Coronary artery (tissue), 2 donors: ENCODE data around the gene IL6R.

Experiments used
- DNase-seq: peaks from one replicate; pipeline ENCODE4 v3.0.0-alpha.2; 2017; ENCODE audit warnings: low spot score
- H3K27ac ChIP-seq, 2 donors: fragments of 200-600 bp; sonication (generic); one replicate each; pipeline ENCODE4 v1.5.1; 2016 to 2019
- H3K4me3 ChIP-seq: fragments of 200-600 bp; sonication (generic); 2 replicates; pipeline ENCODE4 v1.5.1; 2016; ENCODE audit warnings: mild to moderate bottlenecking, moderate library complexity
- TF ChIP-seq, protein P1 (sequence below): fragments of 200-600 bp; sonication (generic); IDR thresholded peaks from one replicate; pipeline ENCODE4 v1.5.1; 2019; ENCODE audit warnings: antibody characterized with exemption

IL6R gene

DNA sequence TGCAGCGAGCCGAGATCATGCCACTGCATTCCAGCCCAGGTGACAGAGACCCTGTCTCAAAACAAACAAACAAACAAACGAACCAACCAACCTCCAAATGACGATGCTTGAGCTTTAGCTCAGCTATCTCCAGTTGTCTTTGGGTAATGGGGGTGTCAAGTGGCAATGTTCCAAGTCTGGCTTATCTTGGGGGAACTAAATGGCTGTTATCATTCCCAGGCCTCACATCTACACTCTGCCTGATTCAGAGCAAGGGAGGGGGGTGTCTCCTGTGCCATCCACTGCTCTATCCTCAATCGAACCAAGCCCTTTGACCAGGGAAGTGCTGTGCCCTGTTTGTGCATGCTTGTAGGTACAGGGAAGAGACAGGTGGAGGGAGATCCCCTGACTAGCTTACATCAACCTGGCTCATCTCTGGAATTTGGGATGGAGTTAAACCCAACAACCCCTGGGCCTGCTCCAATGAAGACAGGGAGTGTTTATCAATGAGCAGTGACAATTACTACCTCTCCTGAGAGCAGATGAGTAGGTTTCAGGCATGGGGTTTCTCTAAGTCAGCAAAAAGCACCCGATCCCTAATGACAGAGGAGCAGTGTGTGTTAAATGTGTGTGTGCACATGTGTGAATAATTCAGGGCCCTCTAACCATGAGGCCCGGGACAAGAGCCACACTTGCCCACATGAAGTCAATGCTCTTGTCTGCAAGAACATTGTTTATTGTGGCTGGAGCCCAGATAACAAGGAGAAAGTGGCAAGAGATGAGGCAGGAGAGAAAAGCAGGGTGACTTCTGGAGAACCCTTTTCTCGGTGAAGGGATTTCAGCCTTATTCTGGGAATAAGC is 20.3 kb upstream of the IL6R start:
- H3K27ac ChIP-seq: no peak overlapping the region
- no peak for DNase-seq
- TF ChIP-seq, protein P1, sequence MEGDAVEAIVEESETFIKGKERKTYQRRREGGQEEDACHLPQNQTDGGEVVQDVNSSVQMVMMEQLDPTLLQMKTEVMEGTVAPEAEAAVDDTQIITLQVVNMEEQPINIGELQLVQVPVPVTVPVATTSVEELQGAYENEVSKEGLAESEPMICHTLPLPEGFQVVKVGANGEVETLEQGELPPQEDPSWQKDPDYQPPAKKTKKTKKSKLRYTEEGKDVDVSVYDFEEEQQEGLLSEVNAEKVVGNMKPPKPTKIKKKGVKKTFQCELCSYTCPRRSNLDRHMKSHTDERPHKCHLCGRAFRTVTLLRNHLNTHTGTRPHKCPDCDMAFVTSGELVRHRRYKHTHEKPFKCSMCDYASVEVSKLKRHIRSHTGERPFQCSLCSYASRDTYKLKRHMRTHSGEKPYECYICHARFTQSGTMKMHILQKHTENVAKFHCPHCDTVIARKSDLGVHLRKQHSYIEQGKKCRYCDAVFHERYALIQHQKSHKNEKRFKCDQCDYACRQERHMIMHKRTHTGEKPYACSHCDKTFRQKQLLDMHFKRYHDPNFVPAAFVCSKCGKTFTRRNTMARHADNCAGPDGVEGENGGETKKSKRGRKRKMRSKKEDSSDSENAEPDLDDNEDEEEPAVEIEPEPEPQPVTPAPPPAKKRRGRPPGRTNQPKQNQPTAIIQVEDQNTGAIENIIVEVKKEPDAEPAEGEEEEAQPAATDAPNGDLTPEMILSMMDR: no peak
- H3K4me3 ChIP-seq: no peak overlapping the region

DNA sequence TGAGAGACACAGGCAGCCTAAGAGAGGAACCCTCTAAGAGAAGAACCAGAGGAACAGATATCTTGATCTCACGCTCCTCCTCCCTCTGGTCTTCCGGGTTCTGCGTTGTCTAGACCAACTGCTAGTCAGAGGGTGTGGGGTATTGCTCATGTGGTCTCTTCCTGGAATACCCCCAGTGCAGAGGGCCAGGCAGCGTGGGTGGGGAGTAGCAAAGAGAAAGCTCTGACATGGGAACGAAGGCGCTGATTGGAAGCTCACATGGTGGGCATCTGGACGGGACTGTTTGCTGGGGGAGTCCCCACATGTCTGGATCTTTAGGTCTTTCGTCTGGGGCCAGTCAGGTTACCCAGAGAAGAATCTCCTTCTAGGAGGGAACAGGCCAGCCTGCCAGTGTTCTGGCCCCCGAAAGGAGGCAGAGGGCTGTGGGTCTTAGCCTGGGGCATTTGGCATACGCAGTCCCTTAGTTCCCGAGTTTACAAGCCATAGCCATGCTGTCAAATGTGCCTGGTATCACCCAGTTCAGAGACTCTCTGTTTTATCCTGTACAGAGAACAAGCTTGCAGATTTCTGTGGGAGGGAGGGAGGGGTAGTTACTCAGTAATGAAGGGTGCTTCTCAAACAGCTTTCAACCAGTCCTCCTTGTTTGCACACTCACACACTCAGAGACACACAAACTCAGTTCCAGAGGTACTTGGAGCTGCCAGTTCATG is 18.3 kb upstream of the IL6R start:
- H3K4me3 ChIP-seq: no peak overlapping the region
- no peak overlapping the region for H3K27ac ChIP-seq
- TF ChIP-seq, protein P1: no peak
- DNase-seq: no peak

DNA sequence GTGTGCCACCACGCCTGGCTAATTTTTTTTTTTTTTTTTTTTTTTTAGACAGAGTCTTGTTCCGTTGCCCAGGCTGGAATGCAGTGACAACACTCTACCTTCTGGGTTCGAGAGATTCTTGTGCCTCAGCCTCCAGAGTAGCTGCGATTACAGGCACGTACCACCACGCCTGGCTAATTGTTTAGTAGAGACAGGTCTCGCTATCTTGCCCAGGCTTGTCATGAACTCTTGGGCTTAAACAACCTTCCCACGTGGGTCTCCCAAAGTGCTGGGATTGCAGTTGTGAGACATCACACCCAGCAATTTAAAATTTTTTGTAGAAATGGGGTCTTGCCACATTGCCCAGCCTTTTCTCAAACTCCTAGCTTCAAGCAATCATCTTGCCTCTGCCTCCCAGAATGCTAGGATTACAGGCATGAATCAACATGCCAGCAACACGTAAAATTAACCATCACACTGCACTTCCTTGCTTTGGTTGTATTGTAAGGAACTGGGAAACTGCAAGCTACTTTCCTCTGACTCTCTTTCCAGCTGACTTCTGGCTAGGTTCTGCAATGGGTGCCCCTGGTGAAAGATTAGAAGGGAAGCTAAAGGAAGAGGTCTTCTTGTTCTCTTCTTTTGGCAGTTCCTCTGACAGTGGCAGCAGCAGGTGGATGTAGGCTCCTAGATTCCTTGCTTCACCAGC is 13.9 kb upstream of the IL6R start:
- Histone ChIP-seq H3K4me3 (no peak overlapping the region), H3K27ac (no peak overlapping the region)
- TF ChIP-seq, protein P1: no peak
- DNase-seq: no peak

DNA sequence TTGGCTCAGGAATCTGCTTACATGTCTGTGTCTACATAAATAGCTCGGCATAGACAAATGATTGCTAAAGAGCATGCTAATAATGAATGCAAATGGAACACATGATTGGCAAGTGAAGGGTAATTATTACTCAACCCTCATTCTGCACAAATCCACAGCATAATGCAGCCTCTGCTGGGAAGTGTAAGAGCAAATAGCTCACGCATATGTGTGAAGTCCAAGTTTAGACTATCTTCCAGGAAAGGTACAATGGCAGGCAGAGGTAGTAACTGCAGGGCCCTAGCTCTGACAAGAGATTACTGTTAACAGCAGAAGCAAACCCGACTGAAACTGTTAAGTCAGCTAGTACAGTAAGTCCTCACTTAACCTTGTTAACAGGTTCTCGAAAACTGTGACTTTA is 7.0 kb upstream of the IL6R start:
- TF ChIP-seq, protein P1: no peak
- Histone ChIP-seq H3K27ac (no peak overlapping the region), H3K4me3 (no peak overlapping the region)
- no peak for DNase-seq

DNA sequence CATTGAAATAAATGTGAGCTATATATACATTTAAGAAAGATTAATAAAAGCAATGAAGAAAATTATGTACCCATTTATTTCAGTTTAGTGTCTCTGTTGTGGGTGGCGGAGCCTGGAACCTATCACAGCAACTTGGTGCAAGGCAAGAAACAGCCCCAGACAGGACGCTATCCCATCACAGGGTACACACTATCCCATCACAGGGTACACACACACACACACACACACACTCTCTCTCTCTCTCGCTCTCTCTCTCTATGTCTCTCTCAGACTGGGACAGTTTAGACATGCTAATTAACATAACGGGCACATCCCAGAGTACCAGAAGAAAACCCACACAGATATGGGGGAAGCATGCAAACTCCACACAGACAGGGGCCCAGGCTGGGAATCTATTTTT is 6.5 kb upstream of the IL6R start:
- TF ChIP-seq, protein P1: no peak
- DNase-seq: no peak
- H3K27ac ChIP-seq: no peak overlapping the region
- no peak overlapping the region for H3K4me3 ChIP-seq

DNA sequence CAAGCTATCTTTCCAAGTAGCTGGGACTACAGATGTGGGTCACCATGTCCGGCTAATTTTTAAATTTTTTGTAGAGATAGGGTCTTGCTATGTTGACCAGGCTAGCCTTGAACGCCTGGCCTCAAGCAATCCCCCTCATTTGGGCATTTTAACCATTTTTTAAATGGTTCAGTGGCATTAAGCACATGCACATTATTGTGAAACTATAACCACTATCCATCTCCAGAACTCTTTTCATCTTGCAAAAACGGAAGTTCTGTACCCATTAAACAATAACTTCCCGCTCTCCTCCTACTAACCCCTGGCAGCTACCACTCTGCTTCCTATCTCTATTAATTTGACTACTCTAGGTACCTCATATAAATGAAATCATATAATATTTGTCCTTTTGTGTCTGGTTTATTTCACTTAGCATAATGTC is 4.8 kb upstream of the IL6R start:
- TF ChIP-seq, protein P1: no peak
- Histone ChIP-seq H3K4me3 (no peak overlapping the region), H3K27ac (no peak overlapping the region)
- DNase-seq: no peak
